ENCODE measurements around the gene PRIMPOL. TPM values are rescaled to one million over a fixed set of nuclear protein-coding genes. Genes with fewer than 3 reads are reported as not detected.

Gene PRIMPOL
- total RNA-seq, 1 donor: 29.9 TPM

GRCh38 chr4:184660978-184661377 is 11.4 kb downstream of the PRIMPOL start:
- no peak for DNase-seq (ENCODE audit: low read depth)
- no peak for TF ChIP-seq CTCF (IDR thresholded peaks at IDR 0.05; ENCODE audit: insufficient read depth, low read length)
- H3K4me3 ChIP-seq (ENCODE audit: low read depth, low read length): no peak overlapping the region

GRCh38 chr4:184662236-184662635 is 12.7 kb downstream of the PRIMPOL start:
- no peak for DNase-seq (ENCODE audit: low read depth)
- H3K4me3 ChIP-seq (ENCODE audit: low read depth, low read length): no peak overlapping the region
- TF ChIP-seq CTCF (IDR thresholded peaks at IDR 0.05; ENCODE audit: insufficient read depth, low read length): no peak

GRCh38 chr4:184664445-184665210 is 15.1 kb downstream of the PRIMPOL start:
- DNase-seq (ENCODE audit: low read depth): no peak
- no peak for TF ChIP-seq CTCF (IDR thresholded peaks at IDR 0.05; ENCODE audit: insufficient read depth, low read length)
- H3K4me3 ChIP-seq (ENCODE audit: low read depth, low read length): no peak overlapping the region

GRCh38 chr4:184666670-184667069 is 17.1 kb downstream of the PRIMPOL start:
- TF ChIP-seq CTCF (IDR thresholded peaks at IDR 0.05; ENCODE audit: insufficient read depth, low read length): no peak
- no peak for DNase-seq (ENCODE audit: low read depth)
- no peak overlapping the region for H3K4me3 ChIP-seq (ENCODE audit: low read depth, low read length)

- DNase-seq (ENCODE audit: low read depth): no peak
- H3K4me3 ChIP-seq (ENCODE audit: low read depth, low read length): no peak overlapping the region
- TF ChIP-seq CTCF (IDR thresholded peaks at IDR 0.05; ENCODE audit: insufficient read depth, low read length): no peak
These were observed 18.6 kb downstream of the PRIMPOL start for GRCh38 chr4:184668096-184668495.

- no peak overlapping the region for H3K4me3 ChIP-seq (ENCODE audit: low read depth, low read length)
- TF ChIP-seq CTCF (IDR thresholded peaks at IDR 0.05; ENCODE audit: insufficient read depth, low read length): no peak
- no peak for DNase-seq (ENCODE audit: low read depth)
These were observed 19.1 kb downstream of the PRIMPOL start for GRCh38 chr4:184668511-184669114.

Data from fibroblast of the aortic adventitia (primary cell).